Endodermal cell (in vitro differentiated cells): ENCODE results near the gene UTRN. TPM values are rescaled to one million over a fixed set of nuclear protein-coding genes. Genes with fewer than 3 reads are reported as not detected.

ENCODE experiments used
- DNase-seq: peaks from one replicate; pipeline ENCODE4 v3.0.0-alpha.2; 2017
- H3K27ac ChIP-seq: 2 replicates; pipeline ENCODE4 v1.5.1; 2013; ENCODE audit warnings: mild to moderate bottlenecking, low read depth, low read length, moderate library complexity
- H3K27me3 ChIP-seq: 2 replicates; pipeline ENCODE4 v1.6.1; 2013; ENCODE audit warnings: mild to moderate bottlenecking, low read length, moderate library complexity; ENCODE audit not compliant: insufficient read depth, control insufficient read depth, poor library complexity, severe bottlenecking
- H3K36me3 ChIP-seq: 2 replicates; pipeline ENCODE4 v1.7.0; 2013; ENCODE audit warnings: mild to moderate bottlenecking, low read length, moderate library complexity; ENCODE audit not compliant: control insufficient read depth, insufficient read depth
- H3K4me1 ChIP-seq: one replicate; pipeline ENCODE4 v1.7.0; 2013; ENCODE audit warnings: low read length; ENCODE audit not compliant: control insufficient read depth, insufficient read depth
- H3K4me3 ChIP-seq: 2 replicates; pipeline ENCODE4 v1.5.1; 2013; ENCODE audit warnings: mild to moderate bottlenecking, low read length, moderate library complexity
- H3K9ac ChIP-seq: 2 replicates; pipeline ENCODE4 v1.6.1; 2013; ENCODE audit warnings: mild to moderate bottlenecking, low read length, moderate library complexity; ENCODE audit not compliant: poor library complexity, severe bottlenecking; ENCODE audit errors: extremely low read depth
- H3K9me3 ChIP-seq: 2 replicates; pipeline ENCODE4 v1.6.1; 2013; ENCODE audit warnings: mild to moderate bottlenecking, low read length, moderate library complexity; ENCODE audit not compliant: control insufficient read depth
- H3K27ac Mint-ChIP-seq: 2 replicates; pipeline ENCODE4 v1.8.0; 2020; ENCODE audit warnings: mixed read lengths
- H3K27me3 Mint-ChIP-seq: 2 replicates; pipeline ENCODE4 v1.8.0; 2021; ENCODE audit warnings: mild to moderate bottlenecking, mixed read lengths; ENCODE audit not compliant: insufficient read depth
- H3K36me3 Mint-ChIP-seq: 2 replicates; pipeline ENCODE4 v1.8.0; 2020; ENCODE audit warnings: low read depth, mixed read lengths
- H3K4me1 Mint-ChIP-seq: 2 replicates; pipeline ENCODE4 v1.8.0; 2020; ENCODE audit warnings: mixed read lengths
- H3K4me3 Mint-ChIP-seq: 2 replicates; pipeline ENCODE4 v1.8.0; 2020; ENCODE audit warnings: mild to moderate bottlenecking, moderate library complexity, mixed read lengths
- H3K9me3 Mint-ChIP-seq: 2 replicates; pipeline ENCODE4 v1.8.0; 2020; ENCODE audit warnings: mild to moderate bottlenecking, mixed read lengths
- CTCF ChIP-seq: fragments of 200-600 bp; sonication (generic); conservative IDR thresholded peaks from 2 replicates; pipeline ENCODE4 v1.5.0; 2021; ENCODE audit warnings: antibody characterized with exemption, mild to moderate bottlenecking
- WGBS, 2 experiments: methylation state at CpG; one replicate each; pipeline versions ENCODE4 v1.1.5 to v1.1.7; 2013; ENCODE audit warnings: missing lambda C conversion rate in 2 of 2, mixed read lengths in 1 of 2; ENCODE audit not compliant: insufficient coverage in 1 of 2, insufficient read length in 1 of 2; 5-methylcytosine and 5-hydroxymethylcytosine counted together
- total RNA-seq, 2 donors: library from RNA; stranded (reverse); fragmentation: NEBNext Ultra II Directional in 1 of 2; extraction: Animal tissue kit (Norgen Biotek cat#: 25700) in 1 of 2; gene quantifications; 2 replicates in 1 of 2; 3 replicates in 1 of 2; pipeline ENCODE4 v1.2.1, GENCODE V29; 2021

Gene UTRN
- total RNA-seq, 2 donors from 2014 or later, result 67.7 to 79.7 TPM

GRCh38 chr6:144252259-144252658, 32.9 kb upstream of the UTRN start:
- Mint-ChIP-seq H3K36me3 (no peaks in the 10 kb centered on the region), H3K27me3 (no peaks in the 10 kb centered on the region), H3K4me1 (peaks cover 16% of the 10 kb centered on the region), H3K27ac (no peak overlapping the region), H3K9me3 (peaks cover 9% of the 10 kb centered on the region), H3K4me3 (no peak overlapping the region)
- Histone ChIP-seq H3K4me1 (peaks cover 4% of the 10 kb centered on the region), H3K9me3 (peaks cover 6% of the 10 kb centered on the region), H3K9ac (no peak overlapping the region), H3K4me3 (no peak overlapping the region), H3K36me3 (no peaks in the 10 kb centered on the region), H3K27me3 (no peaks in the 10 kb centered on the region), H3K27ac (no peak overlapping the region)
- no peak for TF ChIP-seq CTCF
- no peak for DNase-seq

- Mint-ChIP-seq H3K4me3 (no peak overlapping the region), H3K4me1 (peaks cover 19% of the 10 kb centered on the region), H3K9me3 (peaks cover 29% of the 10 kb centered on the region), H3K36me3 (peaks cover 6% of the 10 kb centered on the region), H3K27me3 (no peaks in the 10 kb centered on the region), H3K27ac (no peak overlapping the region)
- Histone ChIP-seq H3K27ac (no peak overlapping the region), H3K4me3 (no peak overlapping the region), H3K9ac (no peak overlapping the region), H3K4me1 (peaks cover 12% of the 10 kb centered on the region), H3K27me3 (no peaks in the 10 kb centered on the region), H3K36me3 (no peaks in the 10 kb centered on the region), H3K9me3 (peaks cover 33% of the 10 kb centered on the region)
- DNase-seq, result no peak
- no peak for TF ChIP-seq CTCF
- 84% methylated on average over 2 of the region's 2 CpGs; no CpG with 5 or more reads in 1 of the 2 experiments for WGBS, 2 experiments
Measured at GRCh38 chr6:144259986-144260385, 25.1 kb upstream of the UTRN start.

- no peak overlapping the region for H3K27ac ChIP-seq
- 93 to 94% methylated on average over 6 to 10 of the region's 10 CpGs for WGBS, 2 experiments
- H3K4me1 ChIP-seq, result peaks cover 17% of the 10 kb centered on the region
- H3K4me3 ChIP-seq, result peak overlapping the region; percentile 27
- H3K36me3 Mint-ChIP-seq, result peaks cover 6% of the 10 kb centered on the region
- no peak overlapping the region for H3K9ac ChIP-seq
- H3K9me3 Mint-ChIP-seq, result peaks cover 22% of the 10 kb centered on the region
- no peak overlapping the region for H3K27ac Mint-ChIP-seq
- H3K9me3 ChIP-seq, result peaks cover 24% of the 10 kb centered on the region
- no peak overlapping the region for H3K4me3 Mint-ChIP-seq
- H3K27me3 ChIP-seq, result no peaks in the 10 kb centered on the region
- DNase-seq, result no peak
- peaks cover 29% of the 10 kb centered on the region for H3K4me1 Mint-ChIP-seq
- H3K27me3 Mint-ChIP-seq, result no peaks in the 10 kb centered on the region
- no peaks in the 10 kb centered on the region for H3K36me3 ChIP-seq
- no peak for TF ChIP-seq CTCF
Measured at GRCh38 chr6:144262470-144263369, 22.4 kb upstream of the UTRN start.
